Measurements from ENCODE around the gene DUS3L.
"Not testable (repeated sequence)": the region's sequence is repeated elsewhere in the genome, so short reads cannot be mapped to it uniquely, and the experiment has no call there.

The DUS3L gene

GRCh38 chr19:5767949-5768348 is 23.0 kb downstream of the DUS3L start:
- no peak for DNase-seq

DNA sequence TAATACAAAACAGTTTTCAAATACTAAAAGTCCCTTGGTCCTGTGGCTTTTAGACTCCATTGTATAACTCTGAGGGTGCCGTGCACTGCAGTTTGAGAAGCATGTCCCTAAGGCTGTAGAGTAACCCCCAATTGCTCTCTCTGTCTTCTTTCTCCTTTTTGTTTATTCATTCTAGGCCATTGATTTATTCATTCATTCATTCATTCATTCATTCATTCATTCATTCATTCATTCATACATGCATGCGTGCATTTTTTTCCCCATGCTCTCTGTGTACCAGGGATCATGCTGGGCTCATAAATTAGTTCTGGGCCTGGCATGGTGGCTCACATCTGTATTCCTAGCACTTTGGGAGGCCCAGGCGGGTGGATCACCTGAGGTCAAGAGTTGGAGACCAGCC is 25.7 kb downstream of the DUS3L start:
- DNase-seq, result no peak

DNA sequence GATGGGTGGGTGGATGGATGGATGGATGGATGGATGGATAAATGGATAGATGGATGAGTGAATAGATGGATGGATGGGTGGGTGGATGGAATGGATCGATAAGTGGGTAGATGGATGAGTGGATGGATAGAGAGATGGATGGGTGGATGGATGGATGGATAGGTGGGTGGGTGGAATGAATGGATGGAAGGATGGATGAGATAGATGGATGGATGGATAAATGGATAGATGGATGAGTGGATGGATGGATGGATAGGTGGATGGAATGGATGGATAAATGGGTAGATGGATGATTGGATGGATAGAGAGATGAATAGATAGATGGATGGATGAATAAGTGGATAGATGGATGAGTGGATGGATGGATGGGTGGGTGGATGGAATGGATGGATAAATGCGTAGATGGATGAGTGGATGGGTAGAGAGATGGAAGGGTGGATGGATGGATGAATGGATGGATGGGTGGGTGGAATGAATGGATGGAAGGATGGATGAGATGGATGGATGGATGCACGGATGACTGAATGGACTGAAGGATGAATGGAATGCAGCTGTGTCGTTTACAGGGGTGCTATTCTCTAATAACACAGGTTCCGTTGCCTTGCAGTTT is 28.2 kb downstream of the DUS3L start:
- no peak for DNase-seq

DNA sequence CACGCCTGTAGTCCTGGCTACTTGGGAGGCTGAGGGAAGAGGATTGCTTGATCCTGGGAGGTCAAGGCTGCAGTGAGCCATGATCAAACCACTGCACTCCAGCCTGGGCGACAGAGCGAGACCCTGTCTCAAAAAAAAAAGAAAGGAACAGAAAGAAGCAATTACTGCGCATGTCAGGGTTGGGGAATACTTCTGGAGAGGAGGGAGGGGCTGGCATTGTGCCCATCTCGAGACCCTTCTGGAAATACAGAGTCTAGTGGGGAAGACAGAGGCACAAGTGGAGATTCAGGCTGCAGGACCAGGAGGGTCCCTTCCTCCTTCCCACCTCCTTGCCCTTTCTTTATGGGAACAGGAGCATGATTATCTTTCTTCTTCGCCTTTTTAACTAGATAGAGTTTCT is 37.2 kb downstream of the DUS3L start:
- DNase-seq, result no peak

DNA sequence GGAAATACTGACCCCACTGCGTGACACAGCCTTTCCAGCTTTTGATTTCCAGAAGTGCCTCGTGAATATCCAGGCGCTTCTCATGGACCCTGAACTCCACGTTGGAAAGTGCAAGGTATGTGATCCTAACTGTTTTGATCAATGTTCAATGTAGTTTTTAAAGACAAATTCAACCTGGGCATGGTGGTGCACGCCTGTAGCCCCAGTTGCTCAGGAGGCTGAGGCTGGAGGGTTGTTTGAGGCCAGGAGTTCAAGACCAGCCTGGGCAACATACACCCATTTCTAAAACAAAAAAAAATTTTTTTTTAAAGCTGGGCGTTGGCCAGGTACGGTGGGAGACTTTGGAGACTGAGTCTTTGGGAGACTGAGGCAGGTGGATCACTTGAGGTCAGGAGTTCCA is 39.3 kb downstream of the DUS3L start:
- no peak for DNase-seq

- DNase-seq, result no peak
Measured at GRCh38 chr19:5749505-5749904, 41.5 kb downstream of the DUS3L start.

DNA sequence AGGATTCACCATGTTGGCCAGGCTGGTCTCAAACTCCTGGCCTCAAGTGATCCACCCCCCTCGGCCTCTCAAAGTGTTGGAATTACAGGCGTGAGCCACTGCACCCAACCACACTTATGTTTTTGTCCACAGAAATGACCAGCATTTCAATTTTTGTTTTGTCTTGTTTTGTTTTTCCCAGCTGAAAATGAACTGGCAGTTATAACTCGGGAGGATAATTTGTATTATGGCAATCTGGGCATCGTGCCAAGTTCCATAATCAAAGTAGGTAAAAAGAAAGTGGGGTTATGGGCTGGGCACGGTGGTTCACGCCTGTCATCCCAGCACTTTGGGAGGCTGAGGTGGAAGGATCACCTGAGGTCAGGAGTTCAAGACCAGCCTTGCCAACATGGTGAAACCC is 42.0 kb downstream of the DUS3L start:
- DNase-seq, result not testable (repeated sequence)

GRCh38 chr19:5744999-5745398 is 46.0 kb downstream of the DUS3L start:
- not testable (repeated sequence) for DNase-seq

- DNase-seq, result no peak
Measured at GRCh38 chr19:5743630-5744029, 47.3 kb downstream of the DUS3L start.

- no peak for DNase-seq
Measured at GRCh38 chr19:5742051-5742450, 48.9 kb downstream of the DUS3L start.

DNA sequence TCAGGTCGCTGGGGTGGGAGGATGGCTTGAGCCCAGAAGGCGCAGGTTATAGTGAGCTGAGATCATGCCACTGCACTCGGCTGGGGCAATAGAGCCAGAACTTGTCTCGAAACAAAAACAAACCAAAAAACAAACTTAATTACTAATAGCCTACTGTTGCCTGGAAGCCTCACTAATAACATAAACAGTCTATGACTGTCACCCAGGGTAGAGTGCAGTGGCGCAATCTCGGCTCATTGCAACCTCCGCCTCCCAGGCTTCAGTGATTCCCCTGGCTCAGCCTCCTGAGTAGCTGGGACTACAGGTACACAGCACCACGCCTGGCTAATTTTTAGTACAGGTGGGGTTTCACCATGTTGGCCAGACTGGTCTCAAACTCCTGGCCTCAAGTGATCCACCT is 52.5 kb downstream of the DUS3L start:
- peak; percentile 9 to 14 for DNase-seq
